Muscle layer of duodenum (tissue), 2 donors: Measurements from ENCODE around the gene IGF2BP3.

ENCODE experiments used
- H3K27ac ChIP-seq: one replicate; pipeline ENCODE4 v1.7.0; 2013; ENCODE audit warnings: mild to moderate bottlenecking, low read length
- H3K27me3 ChIP-seq: one replicate; pipeline ENCODE4 v1.7.0; 2013; ENCODE audit warnings: low read depth, mild to moderate bottlenecking, control low read depth, low read length
- H3K36me3 ChIP-seq, 2 donors: one replicate each; pipeline ENCODE4 v1.7.0; 2013; ENCODE audit warnings: low read length in 2 of 2, control low read depth in 1 of 2, mild to moderate bottlenecking in 1 of 2; ENCODE audit not compliant: insufficient read depth in 2 of 2, control insufficient read depth in 1 of 2
- H3K4me1 ChIP-seq, 2 donors: one replicate each; pipeline ENCODE4 v1.7.0; 2013; ENCODE audit warnings: low read length in 2 of 2, mild to moderate bottlenecking in 2 of 2, control low read depth in 1 of 2, moderate library complexity in 1 of 2; ENCODE audit not compliant: insufficient read depth in 2 of 2, control insufficient read depth in 1 of 2
- H3K4me3 ChIP-seq, 2 donors: one replicate each; pipeline ENCODE4 v1.7.0; 2013; ENCODE audit warnings: low read length in 2 of 2, low read depth in 1 of 2, mild to moderate bottlenecking in 1 of 2
- H3K9me3 ChIP-seq, 2 donors: one replicate each; pipeline ENCODE4 v1.7.0; 2013; ENCODE audit warnings: low read length in 2 of 2, control low read depth in 1 of 2, mild to moderate bottlenecking in 1 of 2; ENCODE audit not compliant: control insufficient read depth in 1 of 2
- donor health status: healthy.

IGF2BP3 gene

DNA sequence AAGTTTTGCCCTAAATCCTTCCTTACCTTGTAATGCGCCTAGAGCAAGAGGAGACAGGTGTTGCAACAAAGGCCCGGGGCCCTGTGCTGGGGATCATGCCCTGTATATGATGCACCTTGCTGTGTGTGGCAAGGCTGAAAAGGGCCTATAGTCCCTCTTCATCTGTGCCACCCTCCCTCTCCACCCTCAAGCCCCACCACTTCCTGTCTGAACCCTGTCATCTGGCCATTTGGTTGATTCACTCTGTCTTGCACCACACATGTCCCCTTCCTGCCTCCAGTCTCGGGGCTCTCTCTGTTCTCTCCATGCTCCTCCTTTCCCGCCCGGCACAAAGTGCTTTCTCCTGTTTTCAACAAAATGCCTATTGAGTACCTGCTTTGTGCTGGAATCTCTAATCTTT lies 182.7 kb downstream of the IGF2BP3 start:
- Histone ChIP-seq H3K9me3 (no peaks in the 10 kb centered on the region), H3K4me1 (no peaks in the 10 kb centered on the region), H3K27me3 (no peaks in the 10 kb centered on the region), H3K27ac (no peak overlapping the region), H3K4me3 (no peak overlapping the region), H3K36me3 (no peaks in the 10 kb centered on the region)

DNA sequence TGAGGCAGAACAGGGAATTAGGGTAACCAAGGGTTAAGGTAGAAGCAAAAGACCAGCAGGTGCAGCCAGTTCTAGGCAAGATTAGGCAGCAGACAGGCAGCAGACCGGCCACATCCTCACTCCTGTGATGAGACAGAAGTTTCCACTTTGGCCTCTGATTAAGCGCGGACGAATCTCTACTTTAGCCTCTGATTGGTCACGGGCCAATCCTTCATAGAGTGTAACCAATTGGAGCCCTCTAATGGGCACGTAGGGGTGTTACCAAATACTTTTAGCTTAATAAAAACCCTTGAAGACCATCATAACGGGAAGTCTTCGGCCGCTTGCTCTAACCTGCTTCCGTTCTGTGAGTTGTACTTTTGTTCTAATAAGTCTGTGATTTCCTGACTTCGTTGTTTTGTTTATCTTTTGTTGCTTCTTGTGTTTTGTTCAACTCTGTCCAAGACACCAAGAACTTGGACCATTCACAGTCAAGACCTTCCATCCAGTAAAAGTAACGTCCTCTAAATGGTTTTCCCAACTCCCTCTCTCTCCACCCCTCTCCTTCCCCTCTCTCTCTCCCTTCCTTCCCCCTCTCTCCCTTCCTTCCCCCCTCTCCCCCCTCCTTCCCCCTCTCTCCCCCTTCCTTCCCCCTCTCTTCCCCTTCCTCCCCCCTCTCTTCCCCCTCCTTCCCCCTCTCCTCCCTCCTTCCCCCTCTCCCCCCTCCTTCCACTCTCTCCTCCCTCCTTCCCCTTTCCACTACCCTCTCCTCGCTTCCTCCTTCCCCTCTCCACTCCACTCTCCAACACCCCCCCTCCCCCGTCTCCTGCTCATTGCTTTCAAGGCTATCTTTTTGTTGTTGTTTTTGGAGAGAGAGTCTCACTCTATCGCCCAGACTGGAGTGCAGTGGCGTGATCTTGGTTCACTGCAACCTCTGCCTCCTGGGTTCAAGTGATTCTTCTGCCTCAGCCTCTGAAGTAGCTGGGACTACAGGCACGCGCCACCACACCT lies 184.3 kb downstream of the IGF2BP3 start:
- H3K27me3 ChIP-seq: no peaks in the 10 kb centered on the region

DNA sequence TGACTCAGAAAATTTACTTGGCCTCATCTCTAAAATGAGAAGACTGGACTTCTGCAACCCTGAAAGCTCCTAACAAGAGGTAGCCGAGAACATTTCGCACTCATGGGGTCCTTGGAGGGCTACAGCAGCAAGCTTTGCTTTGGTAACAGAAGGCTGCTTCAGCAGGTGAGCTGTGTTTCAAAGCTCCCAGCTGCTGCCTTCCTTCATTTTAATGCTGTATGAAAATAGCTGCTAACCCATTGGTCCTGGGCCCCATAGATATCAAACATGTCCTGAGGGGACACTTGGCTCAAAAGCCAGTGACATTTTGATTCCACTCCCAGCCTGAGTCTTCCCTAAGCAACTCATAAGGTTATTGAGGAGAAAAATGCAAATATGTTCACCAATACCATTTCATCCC lies 185.4 kb downstream of the IGF2BP3 start:
- Histone ChIP-seq H3K27me3 (no peaks in the 10 kb centered on the region), H3K9me3 (no peaks in the 10 kb centered on the region), H3K4me3 (no peak overlapping the region), H3K4me1 (no peaks in the 10 kb centered on the region), H3K36me3 (no peaks in the 10 kb centered on the region), H3K27ac (no peak overlapping the region)

More for the DNA sequence above, 184.3 kb downstream of the IGF2BP3 start:
- Histone ChIP-seq H3K27ac (no peak overlapping the region), H3K9me3 (no peaks in the 10 kb centered on the region), H3K4me3 (no peak overlapping the region), H3K36me3 (no peaks in the 10 kb centered on the region), H3K4me1 (no peaks in the 10 kb centered on the region)

DNA sequence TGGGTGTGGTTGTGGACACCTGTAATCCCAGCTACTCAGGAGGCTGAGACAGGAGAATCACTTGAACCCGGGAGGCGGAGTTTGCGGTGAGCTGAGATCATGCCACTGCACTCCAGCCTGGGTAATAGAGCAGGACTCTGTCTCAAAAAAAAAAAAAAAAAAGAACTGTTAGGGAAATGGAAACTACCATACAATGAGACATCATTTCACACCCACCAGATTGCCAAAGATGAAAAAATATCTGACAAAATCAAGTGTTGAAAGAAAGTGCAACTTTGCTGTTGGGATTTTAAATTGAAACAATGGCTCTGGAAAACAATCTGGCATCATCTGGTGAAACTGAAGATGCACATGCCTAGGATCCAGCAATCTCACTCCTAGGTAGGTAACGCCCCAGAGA lies 187.2 kb downstream of the IGF2BP3 start:
- no peaks in the 10 kb centered on the region for H3K27me3 ChIP-seq
- no peak overlapping the region for H3K4me3 ChIP-seq
- no peaks in the 10 kb centered on the region for H3K4me1 ChIP-seq
- H3K27ac ChIP-seq: no peak overlapping the region
- H3K36me3 ChIP-seq: no peaks in the 10 kb centered on the region
- no peaks in the 10 kb centered on the region for H3K9me3 ChIP-seq

DNA sequence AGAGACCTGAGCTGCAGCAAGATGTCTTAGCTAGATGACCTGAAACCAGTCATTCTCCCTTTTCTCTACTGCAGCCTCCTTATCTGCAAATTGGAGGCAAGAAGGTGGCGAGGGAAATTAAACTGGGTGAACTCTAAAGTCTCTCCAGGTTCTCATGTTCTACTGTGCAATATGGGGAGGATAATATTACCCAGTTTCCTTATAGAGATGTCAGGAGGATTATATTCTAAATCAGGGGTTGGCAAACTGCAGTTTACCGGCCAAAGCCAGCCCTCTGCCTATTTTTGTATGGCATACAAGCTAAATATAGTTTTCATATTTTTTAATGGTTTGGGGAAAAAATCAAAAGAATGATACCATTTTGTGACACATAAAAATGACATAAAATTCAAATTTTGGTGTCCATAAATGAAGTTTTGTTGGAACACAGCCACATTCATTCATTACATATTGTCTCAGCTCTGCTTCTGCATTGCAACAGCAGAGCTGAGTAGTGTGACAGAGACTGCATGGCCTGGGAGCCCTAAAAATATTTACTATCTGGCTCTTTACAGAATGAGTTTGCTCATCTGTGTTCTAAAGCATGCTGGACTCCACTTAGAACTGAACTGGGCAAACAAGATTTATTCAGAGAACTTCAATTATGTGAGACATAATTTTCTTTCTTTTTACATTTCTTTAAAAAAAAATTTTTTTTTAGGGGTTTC lies 190.3 kb downstream of the IGF2BP3 start:
- H3K4me3 ChIP-seq: no peak overlapping the region
- H3K4me1 ChIP-seq: no peaks in the 10 kb centered on the region
- no peak overlapping the region for H3K27ac ChIP-seq
- no peaks in the 10 kb centered on the region for H3K27me3 ChIP-seq
- H3K9me3 ChIP-seq: no peaks in the 10 kb centered on the region
- H3K36me3 ChIP-seq: no peaks in the 10 kb centered on the region

DNA sequence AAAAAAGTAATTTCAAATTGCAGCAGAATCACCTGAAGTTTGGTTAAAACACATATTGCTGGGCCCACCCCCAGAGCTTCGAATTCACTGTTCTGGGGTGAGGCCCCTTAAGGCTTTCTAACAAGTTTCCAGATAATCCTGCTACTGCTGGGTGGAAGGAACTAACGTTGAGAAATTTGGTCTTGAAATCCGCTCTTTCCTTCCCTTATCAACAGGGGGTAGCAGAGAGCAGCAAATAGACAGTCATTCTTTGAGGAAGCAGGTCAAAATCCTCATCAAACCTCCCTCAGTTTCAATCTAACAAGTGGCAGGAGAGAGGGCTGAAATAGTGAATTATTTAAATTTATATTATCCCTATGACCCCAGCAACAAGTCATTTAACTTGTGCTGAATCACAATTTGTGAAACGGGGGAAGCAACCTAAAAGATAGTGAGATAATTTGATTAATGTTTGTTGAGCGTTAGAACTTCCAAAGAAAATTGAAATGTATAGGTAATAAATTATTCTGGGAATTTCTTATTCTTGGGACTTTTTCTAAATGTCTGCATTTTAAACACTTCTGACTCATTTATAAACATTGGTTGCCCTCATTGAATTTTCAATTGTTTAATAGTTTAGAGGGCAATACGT lies 192.8 kb downstream of the IGF2BP3 start:
- no peaks in the 10 kb centered on the region for H3K9me3 ChIP-seq
- H3K36me3 ChIP-seq: no peaks in the 10 kb centered on the region
- no peak overlapping the region for H3K27ac ChIP-seq
- no peaks in the 10 kb centered on the region for H3K4me1 ChIP-seq
- H3K27me3 ChIP-seq: no peaks in the 10 kb centered on the region
- no peak overlapping the region for H3K4me3 ChIP-seq

DNA sequence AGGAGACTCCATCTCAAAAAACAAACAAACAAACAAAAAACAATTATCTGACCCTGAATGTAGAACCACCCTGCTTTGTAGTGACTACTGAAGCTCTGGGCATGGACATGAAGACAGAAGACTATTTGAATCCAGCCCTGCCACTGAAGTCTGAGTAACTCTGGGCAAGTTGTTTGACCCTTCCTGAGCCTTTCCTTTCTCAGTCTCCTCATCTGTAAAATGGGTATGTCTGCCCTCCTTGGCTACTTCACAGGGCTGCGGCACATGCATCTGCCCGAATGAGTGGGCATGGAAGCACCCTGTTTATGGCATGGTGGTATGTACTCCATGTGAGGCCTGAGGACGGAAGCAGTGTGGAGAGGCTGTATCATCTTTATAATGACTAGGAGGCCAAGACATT lies 193.3 kb downstream of the IGF2BP3 start:
- no peak overlapping the region for H3K4me3 ChIP-seq
- no peak overlapping the region for H3K27ac ChIP-seq
- H3K4me1 ChIP-seq: no peaks in the 10 kb centered on the region
- no peaks in the 10 kb centered on the region for H3K36me3 ChIP-seq
- H3K9me3 ChIP-seq: no peaks in the 10 kb centered on the region
- no peaks in the 10 kb centered on the region for H3K27me3 ChIP-seq

DNA sequence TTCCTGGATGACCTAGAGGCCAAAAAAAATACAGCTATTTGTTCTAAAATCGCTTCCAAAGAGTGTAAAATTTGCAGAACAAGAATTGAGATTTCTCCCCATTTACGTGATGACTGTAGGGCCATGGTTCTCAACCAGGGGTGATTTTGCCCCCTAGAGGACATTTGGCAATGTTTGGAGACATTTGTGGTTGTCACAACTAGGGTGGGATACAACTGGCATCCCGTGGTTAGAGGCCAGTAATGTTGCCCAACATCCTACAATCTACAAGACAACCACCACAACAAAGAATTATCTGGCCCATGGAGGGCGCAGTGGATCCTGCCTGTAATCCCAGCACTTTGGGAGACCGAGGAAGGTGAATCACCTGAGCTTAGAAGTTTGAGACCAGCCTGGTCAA lies 193.9 kb downstream of the IGF2BP3 start:
- Histone ChIP-seq H3K4me1 (no peaks in the 10 kb centered on the region), H3K27ac (no peak overlapping the region), H3K36me3 (no peaks in the 10 kb centered on the region), H3K27me3 (no peaks in the 10 kb centered on the region), H3K4me3 (no peak overlapping the region), H3K9me3 (no peaks in the 10 kb centered on the region)

DNA sequence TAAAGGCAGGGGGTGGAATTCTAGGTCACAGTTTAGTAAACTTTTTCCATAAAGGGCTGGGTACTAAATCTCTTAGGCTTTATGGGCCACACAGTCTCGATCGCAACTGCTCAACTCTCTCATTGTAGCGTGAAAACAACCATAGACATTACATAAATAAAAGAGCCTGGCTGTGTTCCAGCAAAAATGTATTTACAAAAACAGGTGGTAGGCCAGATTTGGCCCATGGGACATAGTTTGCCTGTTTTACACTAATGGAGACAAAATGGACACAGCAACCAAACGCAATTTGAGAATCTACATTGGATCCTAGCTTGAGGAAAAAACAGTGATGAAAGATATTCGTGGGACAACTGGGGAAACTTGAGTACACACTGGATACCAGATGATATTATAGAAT lies 194.4 kb downstream of the IGF2BP3 start:
- no peak overlapping the region for H3K27ac ChIP-seq

DNA sequence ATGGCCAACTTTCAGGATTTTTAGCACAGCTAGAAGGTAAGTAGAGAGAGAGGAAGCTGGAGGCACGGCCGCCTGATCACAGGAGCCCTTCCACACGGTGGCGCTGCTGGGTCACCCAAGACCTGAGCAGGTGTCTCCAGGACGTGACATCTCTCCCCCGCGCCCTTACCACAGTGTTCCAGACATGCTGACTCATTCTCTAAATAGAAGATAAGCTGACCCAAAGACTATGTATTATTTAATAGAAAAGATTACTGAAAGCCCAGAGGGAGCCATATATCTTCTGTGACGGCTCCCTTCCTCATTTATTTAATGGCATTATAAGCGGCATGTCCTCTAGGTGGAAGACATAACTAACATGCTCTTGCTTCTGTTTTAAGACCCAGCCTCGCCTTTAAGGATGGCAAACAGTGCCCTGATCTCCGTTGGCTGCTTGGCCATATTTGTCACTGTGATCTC lies 197.1 kb downstream of the IGF2BP3 start:
- Histone ChIP-seq H3K27me3 (no peaks in the 10 kb centered on the region), H3K36me3 (no peaks in the 10 kb centered on the region), H3K4me3 (peak overlapping the region in 1 of 2 donors; percentile 26), H3K27ac (no peak overlapping the region), H3K4me1 (no peaks in the 10 kb centered on the region), H3K9me3 (no peaks in the 10 kb centered on the region)

More for the DNA sequence above, 194.4 kb downstream of the IGF2BP3 start:
- Histone ChIP-seq H3K4me3 (no peak overlapping the region), H3K4me1 (no peaks in the 10 kb centered on the region), H3K36me3 (no peaks in the 10 kb centered on the region), H3K27me3 (no peaks in the 10 kb centered on the region), H3K9me3 (no peaks in the 10 kb centered on the region)

DNA sequence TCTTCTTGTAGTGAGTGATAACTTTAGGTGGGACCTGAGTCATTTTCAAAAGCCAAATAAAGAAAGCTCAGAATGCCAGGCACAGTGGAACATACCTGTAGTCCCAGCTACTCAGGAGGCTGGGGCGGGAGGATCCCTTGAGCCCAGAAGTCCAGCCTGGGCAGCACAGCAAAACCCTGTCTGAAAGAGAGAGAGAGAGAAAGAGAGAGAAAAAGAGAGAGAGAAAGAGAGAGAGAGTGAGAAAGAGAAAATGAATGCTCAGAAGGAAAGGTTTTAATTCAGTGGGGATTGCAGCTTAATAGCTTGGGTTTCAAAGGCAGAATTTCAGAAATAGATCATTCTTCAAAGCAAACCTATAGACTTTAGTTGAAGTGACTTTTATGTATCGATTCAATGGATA lies 198.0 kb downstream of the IGF2BP3 start:
- no peaks in the 10 kb centered on the region for H3K9me3 ChIP-seq
- no peak overlapping the region for H3K27ac ChIP-seq
- no peaks in the 10 kb centered on the region for H3K36me3 ChIP-seq
- H3K27me3 ChIP-seq: no peaks in the 10 kb centered on the region
- no peaks in the 10 kb centered on the region for H3K4me1 ChIP-seq
- H3K4me3 ChIP-seq: no peak overlapping the region
